HG03442 (cell line): ENCODE measurements around the gene TOR1B.
A peak's percentile ranks its signal among the peaks of the same experiment; 100 is the strongest.
"Not testable (repeated sequence)": the region's sequence is repeated elsewhere in the genome, so short reads cannot be mapped to it uniquely, and the experiment has no call there.

Source experiments
- ATAC-seq: cut with Tn5 transposase; IDR thresholded peaks from one replicate; pipeline ENCODE4 v1.9.1; 2021; ENCODE audit warnings: mild to moderate bottlenecking, moderate library complexity; ENCODE audit not compliant: unreplicated experiment

TOR1B gene

DNA sequence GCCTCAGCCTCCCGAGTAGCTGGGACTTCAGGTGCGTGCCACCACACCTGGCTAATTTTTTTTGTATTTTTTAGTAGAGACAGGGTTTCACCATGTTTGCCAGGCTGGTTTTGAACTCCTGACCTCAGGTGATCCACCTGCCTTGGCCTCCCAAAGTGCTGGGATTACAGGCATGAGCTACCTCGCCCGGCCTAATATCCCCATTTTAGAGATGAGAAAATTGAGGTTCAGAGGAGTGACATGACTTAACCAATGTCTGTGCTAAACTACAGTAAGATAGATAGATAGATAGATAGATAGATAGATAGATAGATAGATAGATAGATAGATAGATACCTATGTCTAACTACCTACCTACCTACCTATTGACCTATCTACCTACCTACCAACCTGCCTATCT is 26.9 kb upstream of the TOR1B start:
- ATAC-seq, result not testable (repeated sequence)

DNA sequence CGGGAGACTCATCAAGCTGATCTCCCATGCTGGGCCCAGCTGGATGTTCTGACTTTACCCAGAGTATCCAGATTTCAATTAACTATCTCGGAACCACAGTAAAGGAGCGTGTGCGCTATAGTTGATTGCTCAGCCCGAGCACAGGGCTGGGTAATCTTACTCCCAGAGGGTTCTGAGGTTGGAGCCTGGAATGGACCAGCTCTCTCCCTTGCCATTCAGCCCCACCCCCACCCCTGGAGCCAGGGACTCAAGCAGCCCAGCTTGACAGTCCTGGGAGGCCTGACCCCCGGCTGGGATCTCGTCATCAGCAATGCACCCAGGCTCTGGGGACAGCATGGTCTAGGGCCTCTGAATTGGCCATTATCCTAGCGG is 26.4 kb upstream of the TOR1B start:
- no peak for ATAC-seq

DNA sequence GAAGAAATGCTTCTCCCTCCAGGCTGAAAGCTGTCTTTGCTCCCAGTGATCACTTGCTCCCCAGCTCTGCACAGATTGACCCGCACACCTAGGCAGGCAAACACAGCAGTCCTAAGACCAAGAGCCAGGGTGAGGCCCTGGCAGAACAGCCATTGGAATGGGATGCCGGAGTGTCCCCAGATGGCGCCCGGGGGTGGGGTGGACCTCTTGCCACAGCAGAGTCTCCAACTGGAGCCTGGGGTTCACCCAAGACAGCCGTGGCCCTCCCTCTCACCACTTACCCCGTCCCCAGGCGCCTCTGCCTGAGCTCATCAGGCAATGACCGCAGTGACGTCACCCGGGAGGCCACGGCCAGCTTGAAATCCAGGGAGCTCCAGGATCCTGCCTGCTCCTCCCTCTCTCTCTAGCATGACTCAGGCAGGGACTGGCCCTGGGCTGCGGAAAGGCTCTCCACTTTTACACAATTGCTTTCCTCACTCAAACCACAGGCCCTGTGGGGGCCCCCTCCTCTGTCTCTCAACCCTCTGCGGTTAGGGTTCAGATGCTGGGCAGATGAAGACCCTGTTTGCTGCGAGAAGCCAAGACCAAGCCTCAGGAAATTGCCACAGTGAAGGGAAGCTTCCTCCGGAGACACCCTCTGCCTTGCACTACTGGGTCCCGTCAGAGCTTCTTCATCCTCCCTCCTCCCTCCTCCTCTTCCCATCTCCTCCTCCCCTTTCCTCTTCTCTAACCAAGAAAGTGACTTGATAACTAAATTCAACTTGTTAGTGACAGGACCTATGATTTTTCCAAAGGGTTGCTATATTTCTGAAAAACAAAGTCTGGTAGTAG is 25.8 kb upstream of the TOR1B start:
- no peak for ATAC-seq

DNA sequence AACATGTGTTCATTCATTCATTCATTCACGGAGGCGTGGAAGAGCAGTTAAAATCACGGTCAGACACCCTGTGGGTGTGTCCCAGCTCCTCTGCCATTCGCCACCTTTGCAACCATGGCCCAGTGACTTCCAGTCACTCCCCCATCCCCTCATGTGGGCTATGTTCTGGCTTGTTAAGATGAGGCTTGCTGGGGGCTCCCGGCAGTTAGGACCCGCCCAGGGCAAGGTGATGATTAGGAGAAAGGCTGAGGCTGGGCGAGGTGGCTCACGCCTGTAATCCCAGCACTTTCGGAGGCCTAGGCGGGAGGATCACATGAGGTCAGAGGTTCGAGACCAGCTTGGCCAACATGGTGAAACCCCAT is 25.2 kb upstream of the TOR1B start:
- no peak for ATAC-seq

DNA sequence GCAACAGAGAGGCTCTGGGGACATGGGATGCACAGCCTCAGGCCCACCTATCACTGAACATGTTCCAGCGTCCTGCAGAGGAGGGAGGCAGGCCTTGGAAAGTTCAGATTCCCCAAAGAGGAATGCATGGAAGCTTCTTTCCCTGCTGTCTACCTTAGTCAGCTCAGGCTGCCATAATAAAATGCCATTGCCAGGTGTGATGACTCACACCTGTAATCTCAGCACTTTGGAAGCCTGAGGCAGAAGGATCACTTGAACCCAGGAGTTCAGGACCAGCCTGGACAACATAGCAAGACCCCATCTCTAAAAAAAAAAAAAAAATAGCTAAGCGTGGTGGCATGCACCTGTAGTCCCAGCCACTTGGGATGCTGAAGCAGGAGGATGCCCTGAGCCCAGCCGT is 24.5 kb upstream of the TOR1B start:
- no peak for ATAC-seq

DNA sequence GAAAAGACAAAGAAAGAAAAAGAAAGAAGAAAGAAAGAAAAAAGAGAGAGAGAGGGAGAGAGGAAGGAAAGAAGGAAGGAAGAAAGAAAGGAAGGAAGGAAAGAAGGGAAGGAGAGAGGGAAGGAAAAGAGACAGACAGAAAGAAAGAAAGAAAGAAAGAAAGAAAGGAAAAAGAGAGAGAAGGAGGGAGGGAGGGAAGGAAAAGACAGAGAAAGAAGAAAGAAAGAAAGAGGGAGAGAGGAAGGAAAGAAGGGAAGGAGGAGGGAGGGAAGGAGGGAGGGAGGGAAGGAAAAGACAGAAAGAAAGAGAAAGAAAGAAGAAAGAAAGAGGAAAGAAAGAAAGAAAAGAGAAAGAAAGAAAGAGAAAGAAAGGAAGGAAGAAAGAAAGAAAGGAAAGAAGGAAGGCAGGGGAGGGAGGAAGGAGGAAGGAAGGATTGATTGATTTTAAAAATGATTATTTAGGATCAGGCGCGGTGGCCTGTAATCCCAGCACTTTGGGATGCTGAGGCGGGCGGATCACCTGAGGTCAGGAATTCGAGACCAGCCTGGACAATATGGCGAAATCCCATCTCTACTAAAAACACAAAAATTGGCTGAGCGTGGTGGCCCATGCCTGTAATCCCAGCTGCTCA is 23.3 kb upstream of the TOR1B start:
- ATAC-seq, result no peak

DNA sequence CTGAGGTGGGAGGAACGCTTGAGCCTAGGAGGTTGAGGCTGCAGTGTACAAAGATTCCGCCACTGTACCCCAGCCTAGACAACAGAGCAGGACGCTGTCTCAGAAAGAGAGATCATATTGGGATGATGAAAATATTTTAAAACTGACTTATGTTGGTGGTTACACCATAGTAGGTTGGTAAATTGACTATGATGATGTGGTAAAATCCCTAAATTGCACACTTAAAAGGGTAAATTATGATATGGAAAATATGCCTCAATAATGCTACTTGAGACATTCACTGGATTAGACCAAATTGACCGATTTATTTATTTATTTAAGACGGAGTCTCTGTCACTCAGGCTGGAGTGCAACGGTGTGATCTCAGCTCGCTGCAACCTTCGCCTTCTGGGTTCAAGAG is 21.9 kb upstream of the TOR1B start:
- ATAC-seq, result no peak

DNA sequence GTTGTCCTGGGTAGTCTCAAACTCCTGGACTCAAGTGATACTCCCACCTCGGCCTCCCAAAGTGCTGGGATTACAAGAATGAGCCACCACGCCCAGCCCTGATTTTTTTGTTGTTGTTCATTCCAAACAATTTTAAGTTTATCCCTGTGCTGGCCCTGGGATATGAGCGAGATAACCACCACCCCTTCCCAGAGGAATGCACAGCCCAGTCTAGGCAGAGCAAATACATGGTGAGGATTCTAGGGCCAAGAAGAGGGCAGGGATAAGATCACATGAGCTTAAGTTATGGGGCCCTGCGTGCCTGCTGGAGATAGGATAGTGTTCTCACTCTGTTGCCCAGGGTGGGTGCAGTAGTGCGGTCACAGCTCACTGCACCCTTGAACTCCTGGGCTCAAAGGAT is 21.0 kb upstream of the TOR1B start:
- no peak for ATAC-seq

DNA sequence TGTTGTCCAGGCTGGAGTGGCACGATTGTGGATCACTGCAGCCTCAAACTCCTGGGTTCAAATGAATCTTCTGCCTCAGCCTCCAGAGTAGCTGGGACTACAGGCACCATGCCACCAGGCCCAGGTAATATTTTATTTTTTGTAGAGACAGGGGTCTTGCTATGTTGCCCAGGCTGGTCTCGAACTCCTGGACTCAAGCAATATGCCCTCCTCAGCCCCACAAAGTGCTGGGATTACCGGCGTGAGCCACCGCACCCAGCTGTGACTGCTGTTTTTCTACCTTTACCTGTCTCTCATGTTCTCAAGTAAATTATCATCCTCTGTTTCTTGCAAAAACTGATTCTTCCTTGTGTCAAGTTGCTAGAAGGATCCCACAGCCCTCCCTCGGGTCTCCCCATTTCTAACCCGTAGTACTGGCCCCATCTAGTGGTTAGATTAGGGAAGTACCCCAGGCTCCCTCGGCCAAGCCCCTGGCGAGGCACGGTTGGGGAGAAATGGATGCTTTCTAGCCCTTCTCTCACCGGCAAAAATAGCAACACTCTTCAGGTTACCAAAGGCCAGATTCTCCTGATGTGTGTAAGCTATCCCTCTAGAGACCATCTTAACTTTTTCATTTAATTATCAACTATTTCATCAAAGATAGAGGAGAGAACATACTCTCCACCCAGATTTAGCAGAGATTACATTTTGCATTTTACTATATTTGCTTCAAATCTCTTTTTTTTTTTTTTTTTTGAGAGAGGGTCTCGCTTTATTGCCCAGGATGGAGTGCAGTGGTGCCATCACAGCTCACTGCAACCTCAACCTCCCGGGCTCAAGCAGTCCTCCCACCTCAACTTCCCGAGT is 19.2 kb upstream of the TOR1B start:
- ATAC-seq, result no peak

DNA sequence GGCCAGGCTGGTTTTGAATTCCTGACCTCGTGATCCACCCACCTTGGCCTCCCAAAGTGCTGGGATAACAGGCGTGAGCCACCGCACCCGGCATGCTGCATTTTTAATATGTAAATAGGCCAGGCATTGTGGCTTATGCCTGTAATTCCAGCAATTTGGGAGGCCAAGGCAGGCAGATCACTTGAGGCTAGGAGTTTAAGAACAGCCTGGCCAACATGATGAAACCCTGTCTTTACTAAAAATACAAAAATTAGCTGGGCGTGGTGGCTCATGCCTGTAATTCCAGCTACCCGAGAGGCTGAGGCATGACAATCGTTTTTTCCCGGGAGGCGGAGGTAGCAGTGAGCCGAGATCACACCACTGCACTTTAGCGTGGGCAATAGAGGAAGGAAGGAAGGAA is 18.0 kb upstream of the TOR1B start:
- not testable (repeated sequence) for ATAC-seq

DNA sequence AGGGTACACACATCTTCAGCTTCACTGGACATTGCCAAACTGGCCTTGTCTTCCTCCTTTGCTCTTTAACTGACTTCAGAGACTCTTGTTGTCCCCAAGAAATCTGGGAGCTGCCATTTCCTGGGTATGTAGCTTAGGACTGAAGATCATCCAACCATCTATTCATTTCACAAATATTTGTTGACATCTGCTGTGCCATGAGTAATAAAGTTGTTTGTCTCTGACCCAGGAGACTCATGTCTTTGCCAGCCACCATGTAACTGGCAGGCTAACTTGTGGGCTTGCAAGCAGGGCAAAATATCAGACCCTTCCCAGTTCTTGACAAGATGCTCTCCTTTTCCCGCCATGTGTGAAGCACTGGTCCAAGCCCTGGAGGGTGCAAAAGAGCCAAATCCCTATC is 17.1 kb upstream of the TOR1B start:
- no peak for ATAC-seq

DNA sequence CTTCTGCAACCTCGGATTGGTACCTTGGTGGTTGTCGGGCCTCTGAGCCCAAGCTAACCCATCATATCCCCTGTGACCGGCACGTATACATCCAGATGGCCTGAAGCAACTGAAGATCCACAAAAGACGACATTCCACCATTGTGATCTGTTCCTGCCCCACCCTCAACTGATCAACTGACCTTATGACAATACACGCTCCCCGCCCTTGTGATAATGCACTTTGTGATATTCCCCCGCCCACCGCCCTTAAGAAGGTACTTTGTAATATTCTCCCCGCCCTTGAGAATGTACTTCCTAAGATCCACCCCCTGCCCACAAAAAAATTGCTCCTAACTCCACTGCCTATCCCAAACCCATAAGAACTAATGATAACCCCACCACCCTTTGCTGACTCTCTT is 16.5 kb upstream of the TOR1B start:
- ATAC-seq, result no peak

DNA sequence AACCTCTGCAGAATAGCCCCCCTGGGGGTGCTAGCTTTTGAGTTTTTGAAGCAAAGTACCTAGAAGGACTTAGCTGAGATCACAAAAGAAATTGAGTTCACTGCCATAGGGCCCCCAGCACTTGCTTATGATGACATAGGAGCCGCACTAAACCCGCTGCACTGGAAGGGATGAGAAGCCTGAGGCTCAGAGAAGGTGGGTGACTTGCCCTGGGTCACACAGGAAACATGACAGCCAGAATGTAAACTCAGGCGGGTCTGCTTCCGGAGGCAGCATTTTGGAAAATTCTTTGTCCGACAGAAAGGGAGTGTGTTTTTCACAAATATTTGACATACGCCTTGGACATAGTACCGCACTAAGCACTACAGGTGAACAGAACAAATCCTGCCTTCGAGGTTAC is 8.4 kb upstream of the TOR1B start:
- ATAC-seq, result no peak

DNA sequence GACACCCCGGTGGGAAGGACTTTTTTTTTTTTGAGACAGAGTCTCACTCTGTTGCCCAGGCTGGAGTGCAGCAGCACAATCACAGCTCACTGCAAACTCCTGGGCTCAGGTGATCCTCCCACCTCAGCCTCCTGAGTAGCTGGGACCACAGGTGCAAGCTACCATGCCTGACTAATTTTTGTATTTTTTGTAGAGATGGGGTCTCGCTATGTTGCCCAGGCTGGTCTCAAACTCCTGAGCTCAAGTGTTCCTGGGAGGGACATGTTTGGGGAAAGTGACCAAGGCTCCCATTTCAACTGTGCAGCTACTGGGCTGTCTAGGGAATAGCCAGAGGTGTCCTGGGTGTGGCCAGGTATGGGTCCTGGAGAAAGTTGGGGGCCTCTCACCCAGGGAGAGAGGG is 7.0 kb upstream of the TOR1B start:
- ATAC-seq, result not testable (repeated sequence)

DNA sequence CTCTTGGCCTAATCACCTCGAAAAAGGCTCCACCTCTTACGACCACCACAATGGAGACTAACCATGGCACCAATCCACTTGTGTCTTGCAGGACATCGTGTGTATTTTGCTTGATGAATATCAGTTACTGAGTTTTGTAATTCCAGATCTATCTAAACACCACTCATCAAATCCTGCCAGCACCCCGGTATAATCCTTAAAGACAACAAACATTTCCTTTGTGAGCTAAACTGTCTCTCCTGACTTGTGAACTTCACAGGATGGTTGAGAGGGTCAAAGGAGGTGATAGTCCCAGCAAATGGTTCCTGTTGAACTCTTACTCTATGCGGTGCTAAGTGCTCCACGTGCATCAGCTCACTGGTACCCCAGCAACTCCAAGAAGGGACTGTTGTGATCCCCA is 4.0 kb upstream of the TOR1B start:
- no peak for ATAC-seq

DNA sequence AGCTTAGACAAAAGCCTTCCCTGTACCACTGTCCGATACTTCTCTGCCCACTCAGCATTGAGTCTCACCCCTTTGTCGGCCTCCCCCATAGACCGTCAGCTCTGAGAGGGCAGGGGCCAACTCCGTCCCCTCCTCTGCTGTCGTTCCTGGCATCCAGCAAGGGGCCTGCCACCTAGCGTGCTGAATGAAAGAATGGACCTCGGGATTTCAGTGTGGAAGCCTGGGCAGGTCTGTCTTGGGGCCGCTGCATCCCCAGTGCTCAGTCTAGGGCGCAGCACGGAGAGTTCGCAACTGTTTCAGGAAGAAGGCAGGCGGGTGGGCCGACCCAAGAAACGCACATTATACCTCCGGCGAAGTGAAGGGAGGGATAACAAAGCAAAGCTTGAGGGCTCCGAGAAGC is 1.5 kb upstream of the TOR1B start:
- ATAC-seq, result no peak

DNA sequence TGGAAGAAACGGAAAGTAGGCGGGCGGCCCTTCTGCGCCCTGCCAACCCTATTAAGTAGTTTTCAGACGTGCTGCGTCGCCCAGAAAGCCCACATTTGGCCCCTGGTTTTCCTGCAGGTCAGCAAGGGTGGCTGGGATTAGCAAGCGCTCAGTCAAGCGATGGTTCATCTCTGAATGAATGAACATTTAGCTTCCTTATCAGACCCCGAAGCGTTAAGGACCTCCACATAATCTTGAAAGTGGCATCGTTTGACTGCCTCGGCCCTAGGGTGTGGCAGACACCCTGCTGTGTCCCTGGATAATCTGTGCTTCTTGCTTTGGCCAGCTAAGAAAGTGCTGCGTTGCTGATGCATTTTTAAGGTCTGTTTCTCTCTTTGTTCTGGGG is 684 bp downstream of the TOR1B start:
- peak; percentile 4 for ATAC-seq

DNA sequence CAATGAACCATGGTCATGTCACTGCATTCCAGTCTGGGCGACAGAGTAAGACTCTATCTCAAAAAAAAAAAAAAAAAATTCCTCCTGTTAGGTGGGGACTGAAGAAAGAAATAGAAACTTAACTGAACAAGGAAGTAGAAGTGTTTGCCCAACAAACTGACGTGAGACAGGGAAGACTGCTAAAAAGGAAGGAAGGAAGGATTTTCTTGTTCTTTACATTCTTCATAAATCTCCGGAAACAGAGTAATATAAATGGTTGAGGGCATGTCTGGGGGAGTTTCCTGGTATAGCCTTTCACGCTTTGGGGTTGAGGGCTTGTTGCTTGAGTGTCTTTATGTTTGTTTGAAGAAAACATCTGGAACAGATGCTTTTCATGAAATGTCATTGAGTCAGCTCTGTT is 3.1 kb downstream of the TOR1B start:
- ATAC-seq, result no peak

DNA sequence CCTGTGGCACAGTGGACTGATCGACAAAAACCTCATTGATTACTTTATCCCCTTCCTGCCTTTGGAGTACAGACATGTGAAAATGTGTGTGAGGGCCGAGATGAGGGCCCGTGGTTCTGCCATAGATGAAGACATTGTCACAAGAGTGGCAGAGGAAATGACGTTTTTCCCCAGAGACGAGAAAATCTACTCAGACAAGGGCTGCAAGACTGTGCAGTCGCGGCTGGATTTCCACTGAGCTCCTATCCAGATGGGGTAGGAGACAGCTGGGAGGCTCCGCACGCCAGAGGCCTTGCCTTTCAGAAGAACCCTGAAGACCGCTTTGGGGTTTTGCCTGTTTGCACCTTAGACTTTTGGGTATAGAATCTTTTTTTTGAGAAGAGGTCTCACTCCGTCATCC is 6.4 kb downstream of the TOR1B start:
- no peak for ATAC-seq

DNA sequence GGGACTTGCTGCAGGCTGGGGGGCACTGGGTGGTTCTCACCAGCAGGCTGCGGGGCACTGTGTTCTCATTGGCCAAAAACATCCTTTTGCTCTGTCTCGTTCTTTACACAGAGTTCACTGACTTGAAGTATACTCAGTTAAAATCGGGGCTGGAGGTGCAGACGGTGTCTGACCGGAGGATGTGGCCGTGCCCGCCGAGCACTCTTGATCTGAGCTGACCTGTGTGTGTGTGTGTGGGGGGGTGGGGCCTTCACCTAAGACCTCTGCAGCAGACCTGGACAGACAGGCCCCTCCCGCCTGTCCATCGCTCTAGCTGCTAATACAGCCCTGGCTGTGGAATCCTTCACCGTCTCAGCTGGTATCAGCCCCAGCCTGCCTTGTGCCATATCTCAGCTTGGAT is 7.1 kb downstream of the TOR1B start:
- ATAC-seq, result no peak

DNA sequence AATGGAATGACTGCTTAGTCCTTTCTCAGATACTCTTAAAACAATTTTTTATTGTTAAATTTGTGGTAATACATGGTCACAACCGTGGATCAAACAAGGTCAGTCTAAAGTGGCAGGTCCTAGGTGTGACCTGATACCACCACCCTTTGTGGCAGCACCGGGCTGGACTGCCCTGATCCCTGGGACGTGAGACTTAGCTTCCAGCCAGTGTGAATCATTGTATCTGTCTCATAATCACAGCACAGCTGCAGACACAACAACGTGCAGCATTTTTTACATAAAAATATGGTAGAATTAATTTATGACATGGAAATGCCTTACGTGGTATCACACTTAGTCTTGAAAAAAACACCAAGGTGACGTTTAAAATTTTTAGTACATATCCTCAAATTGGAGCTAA is 7.8 kb downstream of the TOR1B start:
- no peak for ATAC-seq

DNA sequence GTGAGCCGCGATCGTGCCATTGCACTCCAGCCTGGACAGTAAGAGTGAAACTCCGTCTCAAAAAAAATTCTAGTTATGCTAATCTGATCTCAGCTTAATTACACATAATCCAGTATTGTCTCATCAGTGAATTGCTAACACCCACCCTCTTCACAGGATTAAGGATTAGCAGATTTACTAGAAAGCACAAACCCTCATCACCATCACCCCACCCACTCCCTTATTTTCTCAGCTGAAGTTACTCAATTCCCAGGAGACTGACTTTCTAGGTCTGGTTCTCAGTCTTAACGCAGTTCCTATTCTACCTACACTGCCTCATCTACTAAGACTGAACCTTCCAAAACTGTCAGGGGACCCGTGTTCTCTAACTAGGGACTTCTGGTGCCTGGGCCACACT is 9.0 kb downstream of the TOR1B start:
- ATAC-seq, result no peak
